Neuronal stem cell (in vitro differentiated cells): ENCODE results near the gene SLC28A3.

Experiments
- DNase-seq: peaks from one replicate; pipeline ENCODE4 v3.0.0-alpha.2; 2013; ENCODE audit warnings: low spot score
- H2AFZ ChIP-seq: one replicate; pipeline ENCODE4 v1.6.1; 2013; ENCODE audit warnings: mild to moderate bottlenecking, low read length, inconsistent platforms
- H2AK5ac ChIP-seq: 2 replicates; pipeline ENCODE4 v1.6.1; 2013; ENCODE audit warnings: low read depth, mild to moderate bottlenecking, inconsistent platforms, low read length, moderate library complexity, mixed read lengths
- H2BK120ac ChIP-seq: 2 replicates; pipeline ENCODE4 v1.6.1; 2013; ENCODE audit warnings: low read depth, mild to moderate bottlenecking, inconsistent platforms, low read length, moderate library complexity, mixed read lengths
- H2BK12ac ChIP-seq: one replicate; pipeline ENCODE4 v1.6.1; 2013; ENCODE audit warnings: low read length, inconsistent platforms
- H2BK15ac ChIP-seq: 2 replicates; pipeline ENCODE4 v1.6.1; 2013; ENCODE audit warnings: mild to moderate bottlenecking, low read length, inconsistent platforms, mixed read lengths
- H2BK5ac ChIP-seq: one replicate; pipeline ENCODE4 v1.6.1; 2013; ENCODE audit warnings: inconsistent platforms, mild to moderate bottlenecking, low read length, moderate library complexity
- H3K14ac ChIP-seq: one replicate; pipeline ENCODE4 v1.6.1; 2013; ENCODE audit warnings: low read length, inconsistent platforms
- H3K18ac ChIP-seq: 2 replicates; pipeline ENCODE4 v1.6.1; 2013; ENCODE audit warnings: low read length, inconsistent platforms
- H3K23ac ChIP-seq: 2 replicates; pipeline ENCODE4 v1.6.1; 2013; ENCODE audit warnings: low read depth, mild to moderate bottlenecking, mixed read lengths, low read length, inconsistent platforms; ENCODE audit not compliant: poor library complexity
- H3K27ac ChIP-seq: replicated peaks from 3 replicates; pipeline ENCODE4 v1.5.1; 2013; ENCODE audit warnings: low read length, inconsistent platforms
- H3K27me3 ChIP-seq, 3 experiments: 2 replicates each; pipeline ENCODE4 v1.6.1; 2013; ENCODE audit warnings: low read length in 3 of 3, mild to moderate bottlenecking in 2 of 3, inconsistent platforms in 1 of 3, low read depth in 1 of 3, mixed read lengths in 1 of 3, moderate library complexity in 1 of 3; ENCODE audit not compliant: control insufficient read depth in 3 of 3, insufficient read depth in 3 of 3
- H3K36me3 ChIP-seq, 2 donors: replicated peaks in 1 of 2; 2 replicates each; pipeline ENCODE4 v1.6.1; 2013; ENCODE audit warnings: low read length in 2 of 2; ENCODE audit not compliant: control insufficient read depth in 2 of 2, insufficient read depth in 2 of 2
- H3K4ac ChIP-seq: 2 replicates; pipeline ENCODE4 v1.6.1; 2013; ENCODE audit warnings: inconsistent platforms, mild to moderate bottlenecking, low read length, moderate library complexity
- H3K4me1 ChIP-seq, 2 donors: 1 replicate in 1 of 2; 2 replicates in 1 of 2; pipeline ENCODE4 v1.6.1; 2013; ENCODE audit warnings: low read length in 2 of 2, low read depth in 1 of 2; ENCODE audit not compliant: control insufficient read depth in 2 of 2, insufficient read depth in 1 of 2
- H3K4me2 ChIP-seq: one replicate; pipeline ENCODE4 v1.6.1; 2013; ENCODE audit warnings: mild to moderate bottlenecking, low read length, inconsistent platforms; ENCODE audit not compliant: insufficient read depth, poor library complexity, severe bottlenecking
- H3K4me3 ChIP-seq, 2 donors: 2 replicates each; pipeline ENCODE4 v1.5.1; 2013; ENCODE audit warnings: low read length in 2 of 2, mild to moderate bottlenecking in 2 of 2, inconsistent platforms in 1 of 2, moderate library complexity in 1 of 2
- H3K79me1 ChIP-seq: one replicate; pipeline ENCODE4 v1.6.1; 2013; ENCODE audit warnings: low read depth, mild to moderate bottlenecking, inconsistent platforms, low read length, moderate library complexity
- H3K9ac ChIP-seq: one replicate; pipeline ENCODE4 v1.6.1; 2013; ENCODE audit warnings: mild to moderate bottlenecking, low read depth, low read length, inconsistent platforms; ENCODE audit not compliant: poor library complexity
- H3K9me3 ChIP-seq, 2 donors: replicated peaks in 1 of 2; 2 replicates each; pipeline versions ENCODE3 to v1.6.1; 2013; ENCODE audit warnings: low read length in 2 of 2, mild to moderate bottlenecking in 2 of 2, inconsistent platforms in 1 of 2, low read depth in 1 of 2, mixed read lengths in 1 of 2, moderate library complexity in 1 of 2; ENCODE audit not compliant: control insufficient read depth in 2 of 2, insufficient read depth in 1 of 2
- H4K8ac ChIP-seq: one replicate; pipeline ENCODE4 v1.6.1; 2013; ENCODE audit warnings: low read depth, mild to moderate bottlenecking, inconsistent platforms, low read length, moderate library complexity
- H4K91ac ChIP-seq: one replicate; pipeline ENCODE4 v1.6.1; 2013; ENCODE audit warnings: low read length, low read depth, mild to moderate bottlenecking, inconsistent platforms; ENCODE audit not compliant: poor library complexity
- WGBS, 2 donors: extraction: QIAGEN DNeasy Blood & Tissue Kit; methylation state at CpG; one replicate each; pipeline ENCODE4 v1.1.7; 2013; ENCODE audit warnings: missing lambda C conversion rate in 2 of 2, mixed read lengths in 1 of 2; ENCODE audit not compliant: insufficient read length in 2 of 2, insufficient replicate concordance in 1 of 2; ENCODE audit errors: extremely low coverage in 2 of 2; 5-methylcytosine and 5-hydroxymethylcytosine counted together

The SLC28A3 gene

GRCh38 chr9:84251921-84252320 lies 88.6 kb downstream of the SLC28A3 start:
- no peak overlapping the region for H2BK120ac ChIP-seq
- no peaks in the 10 kb centered on the region for H3K4me1 ChIP-seq
- H3K27ac ChIP-seq = no peak overlapping the region
- H3K14ac ChIP-seq = no peak overlapping the region
- no peak overlapping the region for H2AFZ ChIP-seq
- no peak overlapping the region for H3K23ac ChIP-seq
- no peak overlapping the region for H2AK5ac ChIP-seq
- H4K91ac ChIP-seq = no peak overlapping the region
- no peak overlapping the region for H2BK15ac ChIP-seq
- H3K9ac ChIP-seq = no peak overlapping the region
- peaks cover 0 to 8% (median 0%) of the 10 kb centered on the region in 3 experiments for H3K27me3 ChIP-seq
- DNase-seq = no peak
- no CpG with 5 or more reads among the region's 7 CpGs for WGBS, 2 donors
- H3K4me2 ChIP-seq = no peak overlapping the region
- H3K9me3 ChIP-seq = no peaks in the 10 kb centered on the region
- no peak overlapping the region for H2BK5ac ChIP-seq
- no peak overlapping the region for H4K8ac ChIP-seq
- no peaks in the 10 kb centered on the region for H3K36me3 ChIP-seq
- no peak overlapping the region for H3K18ac ChIP-seq
- no peak overlapping the region for H3K4ac ChIP-seq
- no peak overlapping the region for H2BK12ac ChIP-seq
- no peaks in the 10 kb centered on the region for H3K79me1 ChIP-seq
- no peak overlapping the region for H3K4me3 ChIP-seq

- Histone ChIP-seq H2BK12ac (no peak overlapping the region), H3K9me3 (peaks cover 0 to 5% of the 10 kb centered on the region in 2 donors), H3K27me3 (no peaks in the 10 kb centered on the region), H3K4ac (no peak overlapping the region), H3K4me3 (no peak overlapping the region), H4K8ac (no peak overlapping the region), H3K18ac (peak overlapping the region; percentile 58), H3K4me2 (no peak overlapping the region), H3K9ac (no peak overlapping the region), H2AFZ (peak overlapping the region; percentile 63), H3K14ac (no peak overlapping the region), H2AK5ac (no peak overlapping the region), H3K79me1 (no peaks in the 10 kb centered on the region), H2BK120ac (no peak overlapping the region), H3K4me1 (no peaks in the 10 kb centered on the region), H3K36me3 (no peaks in the 10 kb centered on the region), H4K91ac (no peak overlapping the region), H3K23ac (no peak overlapping the region), H2BK5ac (no peak overlapping the region), H2BK15ac (no peak overlapping the region), H3K27ac (no peak overlapping the region)
- WGBS, 2 donors = no CpG with 5 or more reads among the region's 5 CpGs
- no peak for DNase-seq
Observed at GRCh38 chr9:84241817-84242373, 98.7 kb downstream of the SLC28A3 start.

- Histone ChIP-seq H4K8ac (no peak overlapping the region), H4K91ac (no peak overlapping the region), H3K36me3 (no peaks in the 10 kb centered on the region), H3K79me1 (no peaks in the 10 kb centered on the region), H3K23ac (no peak overlapping the region), H3K27ac (no peak overlapping the region), H3K9ac (no peak overlapping the region), H2BK12ac (no peak overlapping the region), H2AK5ac (no peak overlapping the region), H3K4me2 (no peak overlapping the region), H2AFZ (no peak overlapping the region), H2BK120ac (no peak overlapping the region), H3K27me3 (no peaks in the 10 kb centered on the region), H3K18ac (no peak overlapping the region), H3K9me3 (peaks cover 0 to 5% of the 10 kb centered on the region in 2 donors), H3K4me1 (no peaks in the 10 kb centered on the region), H3K14ac (no peak overlapping the region), H3K4ac (no peak overlapping the region), H2BK5ac (no peak overlapping the region), H3K4me3 (no peak overlapping the region), H2BK15ac (no peak overlapping the region)
- DNase-seq = no peak
- WGBS, 2 donors = no CpG with 5 or more reads among the region's 2 CpGs
Observed at GRCh38 chr9:84239343-84239742, 101.2 kb downstream of the SLC28A3 start.

- H2BK120ac ChIP-seq = no peak overlapping the region
- no peak overlapping the region for H2BK15ac ChIP-seq
- H3K4me3 ChIP-seq = no peak overlapping the region
- no peak for DNase-seq
- H2AFZ ChIP-seq = no peak overlapping the region
- H3K79me1 ChIP-seq = no peaks in the 10 kb centered on the region
- H4K91ac ChIP-seq = no peak overlapping the region
- H4K8ac ChIP-seq = no peak overlapping the region
- H3K23ac ChIP-seq = no peak overlapping the region
- no peaks in the 10 kb centered on the region for H3K36me3 ChIP-seq
- no peak overlapping the region for H3K27ac ChIP-seq
- no peak overlapping the region for H3K9ac ChIP-seq
- no peak overlapping the region for H2BK5ac ChIP-seq
- no peak overlapping the region for H3K4me2 ChIP-seq
- H3K27me3 ChIP-seq = no peaks in the 10 kb centered on the region
- WGBS, 2 donors = no CpG with 5 or more reads among the region's 4 CpGs
- no peak overlapping the region for H2BK12ac ChIP-seq
- H3K4me1 ChIP-seq = no peaks in the 10 kb centered on the region
- H3K14ac ChIP-seq = no peak overlapping the region
- peaks cover 0 to 5% of the 10 kb centered on the region in 2 donors for H3K9me3 ChIP-seq
- no peak overlapping the region for H3K4ac ChIP-seq
- no peak overlapping the region for H2AK5ac ChIP-seq
- no peak overlapping the region for H3K18ac ChIP-seq
Observed at GRCh38 chr9:84238652-84239051, 101.9 kb downstream of the SLC28A3 start.
